SU-DHL-6 (cell line): ENCODE data around the gene DGKG.

Experiments used
- H2AFZ ChIP-seq: fragments of 200-600 bp; sonication (generic); 2 replicates; pipeline ENCODE4 v1.6.1; 2014; ENCODE audit warnings: low read depth, mild to moderate bottlenecking, moderate library complexity, mixed read lengths, antibody characterized with exemption, low read length; ENCODE audit not compliant: severe bottlenecking
- H3F3A ChIP-seq: fragments of 200-600 bp; shearing (Covaris generic); 2 replicates; pipeline ENCODE4 v1.6.0; 2016; ENCODE audit warnings: antibody characterized with exemption, mild to moderate bottlenecking; ENCODE audit not compliant: insufficient read depth
- H3K27ac ChIP-seq: fragments of 200-600 bp; sonication (generic); 2 replicates; pipeline ENCODE4 v1.5.1; 2016; ENCODE audit warnings: low read depth, mild to moderate bottlenecking, low read length, moderate library complexity, mixed read lengths
- H3K27me3 ChIP-seq: fragments of 200-600 bp; sonication (generic), shearing (Covaris generic); 2 replicates; pipeline ENCODE4 v1.6.0; 2014; ENCODE audit warnings: mild to moderate bottlenecking, low read length
- H3K36me3 ChIP-seq: fragments of 200-600 bp; sonication (generic); 2 replicates; pipeline ENCODE4 v1.6.1; 2014; ENCODE audit warnings: mild to moderate bottlenecking, low read length, mixed read lengths
- H3K4me2 ChIP-seq: fragments of 300-600, 200-600 bp; shearing (Covaris generic), sonication (generic); 2 replicates; pipeline ENCODE4 v1.6.0; 2014; ENCODE audit warnings: low read length, low read depth, mild to moderate bottlenecking; ENCODE audit not compliant: poor library complexity, severe bottlenecking
- H3K4me3 ChIP-seq: fragments of 200-600 bp; sonication (generic); 2 replicates; pipeline ENCODE4 v1.5.1; 2014; ENCODE audit warnings: antibody characterized with exemption, low read length, mild to moderate bottlenecking, mixed read lengths; ENCODE audit not compliant: insufficient read depth, poor library complexity, severe bottlenecking
- H3K79me2 ChIP-seq: fragments of 200-600 bp; sonication (generic); 2 replicates; pipeline ENCODE4 v1.6.1; 2014; ENCODE audit warnings: mild to moderate bottlenecking, low read length, moderate library complexity; ENCODE audit not compliant: insufficient read depth
- H3K9ac ChIP-seq: fragments of 200-600 bp; sonication (generic); 2 replicates; pipeline ENCODE4 v1.7.0; 2014; ENCODE audit warnings: mild to moderate bottlenecking, low read length
- H3K9me2 ChIP-seq: fragments of 200-600 bp; sonication (generic); replicated peaks from 2 replicates; pipeline ENCODE4 v1.6.1; 2014; ENCODE audit warnings: low read length; ENCODE audit not compliant: insufficient read depth
- H3K9me3 ChIP-seq: fragments of 200-600 bp; sonication (generic); 2 replicates; pipeline ENCODE4 v1.6.1; 2014; ENCODE audit warnings: low read length, mixed read lengths; ENCODE audit not compliant: insufficient read depth
- H4K20me1 ChIP-seq: fragments of 200-600 bp; sonication (generic); 2 replicates; pipeline ENCODE4 v1.6.1; 2014; ENCODE audit warnings: low read depth, mild to moderate bottlenecking, antibody characterized with exemption, low read length, moderate library complexity, mixed read lengths
- CTCF ChIP-seq: fragments of 200-600 bp; sonication (generic); IDR thresholded peaks from one replicate; pipeline ENCODE4 v1.5.1; 2017; ENCODE audit warnings: antibody characterized with exemption, mild to moderate bottlenecking, low read length, moderate library complexity; ENCODE audit not compliant: insufficient read depth, poor library complexity, severe bottlenecking
- EZH2phosphoT487 ChIP-seq: fragments of 200-600 bp; sonication (generic), shearing (Covaris generic); conservative IDR thresholded peaks from 2 replicates; pipeline ENCODE4 v1.6.1; 2018; ENCODE audit warnings: mild to moderate bottlenecking, antibody characterized with exemption, low read length, moderate library complexity, mixed read lengths

DGKG gene

GRCh38 chr3:186110975-186111974 lies 250.8 kb downstream of the DGKG start:
- no peak overlapping the region for H2AFZ ChIP-seq
- TF ChIP-seq EZH2phosphoT487 = no peak
- TF ChIP-seq CTCF = no peak
- no peak overlapping the region for H3K9ac ChIP-seq
- H3K9me3 ChIP-seq = no peaks in the 10 kb centered on the region
- H3K4me2 ChIP-seq = no peak overlapping the region
- no peaks in the 10 kb centered on the region for H4K20me1 ChIP-seq
- no peaks in the 10 kb centered on the region for H3K27me3 ChIP-seq
- no peaks in the 10 kb centered on the region for H3K79me2 ChIP-seq
- H3K9me2 ChIP-seq = no peaks in the 10 kb centered on the region
- H3K4me3 ChIP-seq = no peak overlapping the region
- H3F3A ChIP-seq = no peaks in the 10 kb centered on the region
- no peaks in the 10 kb centered on the region for H3K36me3 ChIP-seq
- no peak overlapping the region for H3K27ac ChIP-seq

GRCh38 chr3:186109897-186110803 lies 251.9 kb downstream of the DGKG start:
- H4K20me1 ChIP-seq = no peaks in the 10 kb centered on the region
- H3F3A ChIP-seq = no peaks in the 10 kb centered on the region
- peak overlapping the region; percentile 97 for H2AFZ ChIP-seq
- H3K36me3 ChIP-seq = no peaks in the 10 kb centered on the region
- H3K4me2 ChIP-seq = peak overlapping the region; percentile 99
- TF ChIP-seq EZH2phosphoT487 (no peak), CTCF (no peak)
- no peaks in the 10 kb centered on the region for H3K9me3 ChIP-seq
- peak overlapping the region; percentile 56 for H3K9ac ChIP-seq
- H3K4me3 ChIP-seq = peak overlapping the region; percentile 62
- H3K27ac ChIP-seq = no peak overlapping the region
- no peaks in the 10 kb centered on the region for H3K9me2 ChIP-seq
- no peaks in the 10 kb centered on the region for H3K27me3 ChIP-seq
- H3K79me2 ChIP-seq = no peaks in the 10 kb centered on the region

GRCh38 chr3:186108941-186109865 lies 252.8 kb downstream of the DGKG start, which contains the start of gene ETV5:
Gene ETV5, minus strand, starts transcription at chr3:186109089. Its CDS starts 3,221 bp downstream, at chr3:186105868.
- Histone ChIP-seq H3K79me2 (no peaks in the 10 kb centered on the region), H3K9me3 (no peaks in the 10 kb centered on the region), H3K4me3 (peak within 1 kb of the TSS; percentile 62), H3K9ac (peak within 1 kb of the TSS; percentile 60), H2AFZ (peak within 1 kb of the TSS; percentile 97), H3K27ac (no peak within 1 kb of the TSS), H3K9me2 (no peaks in the 10 kb centered on the region), H3K4me2 (peak within 1 kb of the TSS; percentile 99), H3K27me3 (no peaks in the 10 kb centered on the region), H3F3A (no peaks in the 10 kb centered on the region), H3K36me3 (no peaks in the 10 kb centered on the region), H4K20me1 (no peaks in the 10 kb centered on the region)
- TF ChIP-seq CTCF (no peak), EZH2phosphoT487 (no peak)
